ENCODE results near the gene GRIA4. TPM values are rescaled to one million over a fixed set of nuclear protein-coding genes. Genes with fewer than 3 reads are reported as not detected.

Gene GRIA4
- total RNA-seq, 4 donors from 2014 or later: 37.2 TPM; not detected in 3

GRCh38 chr11:105840391-105840790 is 230.5 kb downstream of the GRIA4 start:
- DNase-seq: no peak
- no peak for TF ChIP-seq CTCF (IDR thresholded peaks at IDR 0.05)
- TF ChIP-seq POLR2A (IDR thresholded peaks at IDR 0.05): no peak
- Histone ChIP-seq H3K27me3 (no peaks in the 10 kb centered on the region), H3K4me1 (no peaks in the 10 kb centered on the region), H3K9me3 (no peaks in the 10 kb centered on the region), H3K4me3 (no peak overlapping the region), H3K27ac (no peak overlapping the region), H3K36me3 (no peaks in the 10 kb centered on the region)
- intact Hi-C loops (cut with DNase I; ENCODE audit: low total_unique reads): no loop called here

GRCh38 chr11:105852403-105852802 is 242.5 kb downstream of the GRIA4 start:
- DNase-seq: no peak
- TF ChIP-seq POLR2A (IDR thresholded peaks at IDR 0.05) (no peak), CTCF (IDR thresholded peaks at IDR 0.05) (no peak)
- no peaks in the 10 kb centered on the region for H3K27me3 ChIP-seq
- H3K27ac ChIP-seq: no peak overlapping the region
- no peaks in the 10 kb centered on the region for H3K9me3 ChIP-seq
- H3K4me3 ChIP-seq: no peak overlapping the region
- no peaks in the 10 kb centered on the region for H3K4me1 ChIP-seq
- intact Hi-C loops (cut with DNase I; ENCODE audit: low total_unique reads): no loop called here
- H3K36me3 ChIP-seq: no peaks in the 10 kb centered on the region

GRCh38 chr11:105854269-105854668 is 244.4 kb downstream of the GRIA4 start:
- Histone ChIP-seq H3K27ac (no peak overlapping the region), H3K36me3 (no peaks in the 10 kb centered on the region), H3K4me1 (no peaks in the 10 kb centered on the region), H3K9me3 (no peaks in the 10 kb centered on the region), H3K4me3 (no peak overlapping the region), H3K27me3 (no peaks in the 10 kb centered on the region)
- intact Hi-C loops (cut with DNase I; ENCODE audit: low total_unique reads): no loop called here
- DNase-seq: no peak
- no peak for TF ChIP-seq CTCF (IDR thresholded peaks at IDR 0.05)

GRCh38 chr11:105856954-105857353 is 247.1 kb downstream of the GRIA4 start:
- DNase-seq: no peak
- TF ChIP-seq CTCF (IDR thresholded peaks at IDR 0.05): no peak
- no peak for TF ChIP-seq POLR2A (IDR thresholded peaks at IDR 0.05)
- Histone ChIP-seq H3K9me3 (no peaks in the 10 kb centered on the region), H3K4me1 (no peaks in the 10 kb centered on the region), H3K4me3 (no peak overlapping the region), H3K27me3 (no peaks in the 10 kb centered on the region), H3K36me3 (no peaks in the 10 kb centered on the region), H3K27ac (no peak overlapping the region)
- intact Hi-C loops (cut with DNase I; ENCODE audit: low total_unique reads): no loop called here

- Histone ChIP-seq H3K9me3 (peaks cover 0 to 2% of the 10 kb centered on the region in 2 donors), H3K36me3 (no peaks in the 10 kb centered on the region), H3K4me3 (no peak overlapping the region), H3K4me1 (no peaks in the 10 kb centered on the region), H3K27me3 (no peaks in the 10 kb centered on the region), H3K27ac (no peak overlapping the region)
- no peak for TF ChIP-seq POLR2A (IDR thresholded peaks at IDR 0.05)
- TF ChIP-seq CTCF (IDR thresholded peaks at IDR 0.05): no peak
- no peak for DNase-seq
- intact Hi-C loops (cut with DNase I; ENCODE audit: low total_unique reads): no loop called here
Measured at GRCh38 chr11:105857728-105858127, 247.9 kb downstream of the GRIA4 start.

Data from uterus (tissue), 4 donors.